OCI-M2 (cell line): ENCODE data around the gene PHACTR1.
"Not testable (repeated sequence)": the region's sequence is repeated elsewhere in the genome, so short reads cannot be mapped to it uniquely, and the experiment has no call there.

Experiments used
- DNase-seq: peaks from one replicate; lab custom pipeline; 2025; ENCODE audit not compliant: unreplicated experiment; lab: John Stamatoyannopoulos, UW

PHACTR1 gene

DNA sequence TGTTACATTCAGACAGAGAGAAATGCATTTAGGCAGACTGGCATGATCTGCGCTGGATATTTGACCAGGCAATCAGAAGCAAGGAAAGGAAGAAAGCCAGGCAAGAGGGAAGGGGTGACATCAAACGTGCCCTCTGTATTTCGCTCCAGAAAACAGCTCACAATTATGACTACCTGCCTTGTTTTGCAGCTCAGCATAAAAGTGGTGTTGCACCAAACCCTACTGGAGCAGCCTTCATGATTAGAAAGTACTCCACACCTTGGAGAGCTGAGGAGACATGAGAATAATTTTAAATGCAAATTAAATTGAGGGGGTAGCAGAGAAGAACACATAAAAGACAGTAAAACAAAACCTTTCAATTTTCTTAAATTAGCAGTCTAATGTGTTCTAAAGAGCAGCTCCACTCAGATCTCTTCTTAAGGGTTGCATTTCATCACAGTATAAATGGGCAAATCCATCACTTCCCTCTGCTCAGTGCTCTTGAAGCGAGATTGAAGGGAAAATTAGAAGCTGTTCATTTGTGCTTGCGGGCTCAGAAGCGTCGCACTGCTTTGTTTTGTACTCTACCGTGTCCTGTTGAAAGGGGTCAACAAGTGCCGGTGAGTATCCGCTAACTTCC is at the start of gene PHACTR1:
PHACTR1 (plus strand) TSS at position 470 of the 619 bp plus-strand sequence.
- no peak for DNase-seq

DNA sequence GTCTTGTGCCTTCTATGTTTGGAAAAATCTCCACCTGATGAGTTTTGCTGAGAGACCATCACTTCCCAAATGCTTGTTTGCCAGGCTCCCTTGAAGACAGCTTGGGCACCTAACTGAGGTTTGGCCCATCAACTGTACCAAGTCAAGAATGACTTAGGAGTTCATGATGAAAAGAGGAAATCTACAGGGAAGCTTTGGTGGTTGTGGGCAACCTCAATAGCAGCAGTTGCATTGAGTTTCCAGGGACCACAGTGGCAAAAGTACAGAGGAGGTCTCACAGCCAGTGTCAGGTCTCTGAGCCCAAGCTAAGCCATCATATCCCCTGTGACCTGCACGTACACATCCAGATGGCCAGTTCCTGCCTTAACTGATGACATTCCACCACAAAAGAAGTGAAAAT is 49.7 kb upstream of the PHACTR1 start:
- no peak for DNase-seq

DNA sequence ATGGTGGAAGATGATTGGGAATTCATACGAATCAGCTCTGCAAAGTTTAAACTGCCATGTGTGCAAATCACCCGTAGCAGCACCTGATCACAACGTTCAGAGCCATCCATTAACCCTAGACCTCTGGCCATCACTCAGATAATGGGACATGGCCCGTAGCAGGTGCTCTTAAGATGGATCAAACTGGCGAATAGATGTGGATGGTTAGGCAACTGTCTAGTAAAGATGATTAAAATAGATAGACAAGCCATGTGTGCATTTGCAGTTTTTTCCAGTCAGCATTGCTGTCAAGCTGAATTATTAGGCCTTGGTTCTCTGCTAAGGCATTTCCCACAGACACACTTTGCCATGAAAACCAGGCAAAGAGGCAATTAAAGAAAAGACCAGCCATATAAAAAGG is 40.6 kb upstream of the PHACTR1 start:
- no peak for DNase-seq

DNA sequence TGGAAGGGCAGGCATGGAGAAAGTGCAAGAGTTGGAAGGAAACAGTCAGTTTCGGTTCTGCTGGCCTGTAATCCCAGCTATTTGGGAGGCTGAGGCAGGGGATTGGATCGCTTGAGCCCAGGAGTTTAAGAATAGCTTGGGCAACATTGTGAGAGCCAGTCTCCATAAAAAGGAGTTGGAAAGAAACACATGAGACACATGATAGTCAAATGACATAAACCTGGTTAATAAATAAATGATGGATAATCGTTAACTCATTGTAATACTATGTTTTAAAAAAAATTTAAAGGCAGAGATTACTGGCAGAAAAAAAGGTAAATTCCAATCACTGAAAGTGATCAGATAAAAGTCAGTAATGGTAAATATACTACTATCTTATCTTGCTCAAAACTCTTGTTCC is 37.2 kb upstream of the PHACTR1 start:
- no peak for DNase-seq

DNA sequence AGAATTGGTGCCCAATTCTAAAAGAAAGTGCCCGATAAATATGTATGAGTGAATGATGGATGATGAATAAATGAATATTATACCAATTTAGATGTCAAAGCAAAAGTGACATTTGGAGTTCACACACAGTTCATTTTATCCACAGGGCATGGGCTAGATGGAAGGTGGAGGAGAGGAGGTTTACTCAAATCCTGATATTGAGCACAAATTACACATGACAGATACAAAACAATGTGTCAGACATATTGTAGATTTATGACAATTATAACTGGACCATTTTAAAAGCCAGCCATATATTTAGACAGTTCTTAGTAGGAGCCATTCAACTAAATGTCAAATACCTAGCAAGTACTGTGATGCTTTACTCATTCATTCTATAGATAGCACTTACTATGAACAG is 23.4 kb upstream of the PHACTR1 start:
- DNase-seq, result no peak

DNA sequence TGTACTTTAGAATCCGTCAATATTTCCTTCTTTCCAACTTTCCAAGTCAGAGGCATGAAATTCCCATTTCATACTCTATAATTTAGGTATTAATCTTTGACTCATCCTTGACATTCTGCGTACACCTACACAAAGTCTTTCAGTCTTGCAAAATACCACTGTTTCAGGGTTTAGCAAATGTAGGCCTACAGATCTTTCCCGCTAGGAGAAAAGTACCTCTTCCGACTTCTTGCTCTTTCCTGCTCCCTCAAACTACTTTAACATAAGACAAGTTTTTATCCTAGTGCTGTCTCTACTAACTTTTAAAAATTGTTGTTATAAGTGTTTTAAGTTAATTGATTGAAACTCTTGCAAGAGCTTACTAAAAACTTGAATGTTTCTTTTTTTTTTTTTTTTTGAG is 18.3 kb upstream of the PHACTR1 start:
- no peak for DNase-seq

DNA sequence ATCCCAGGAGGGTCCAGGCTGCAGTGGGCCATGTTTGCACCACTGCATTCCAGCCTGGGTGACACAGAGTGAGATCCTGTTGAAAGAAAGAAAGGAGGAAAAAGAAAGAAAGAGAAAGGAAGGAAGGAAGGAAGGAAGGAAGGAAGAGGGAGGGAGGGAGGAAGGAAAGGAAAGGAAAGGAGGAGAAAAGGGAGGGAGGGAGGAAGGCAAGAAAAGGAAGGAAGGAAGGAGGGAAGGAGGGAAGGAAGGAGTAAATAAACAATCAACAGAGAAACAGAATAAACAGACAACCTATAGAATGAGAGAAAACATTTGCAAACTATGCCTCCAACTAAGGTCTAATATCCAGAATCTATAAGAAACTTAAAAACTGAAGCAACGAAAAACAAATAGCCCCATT is 11.6 kb upstream of the PHACTR1 start:
- DNase-seq, result no peak

DNA sequence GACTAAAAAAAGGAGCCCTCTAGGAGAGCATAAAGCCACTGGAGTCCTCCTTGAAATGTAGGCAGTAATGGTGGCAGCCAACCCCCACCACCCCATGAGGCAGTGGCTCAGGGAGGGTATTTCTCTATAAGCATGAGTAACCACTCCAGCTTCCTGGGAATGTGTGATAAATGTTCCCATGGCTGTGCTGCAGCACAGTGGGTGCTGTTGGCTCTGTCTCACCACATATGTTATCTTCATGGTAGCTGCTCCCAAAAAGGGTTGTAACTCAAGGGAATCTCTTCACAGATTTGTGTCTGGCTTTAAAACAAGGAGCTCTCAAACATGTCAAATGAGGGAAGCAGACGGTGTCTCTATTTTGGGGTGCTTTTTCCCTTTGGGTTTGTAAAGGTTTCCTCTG is 7.5 kb upstream of the PHACTR1 start:
- DNase-seq, result no peak

DNA sequence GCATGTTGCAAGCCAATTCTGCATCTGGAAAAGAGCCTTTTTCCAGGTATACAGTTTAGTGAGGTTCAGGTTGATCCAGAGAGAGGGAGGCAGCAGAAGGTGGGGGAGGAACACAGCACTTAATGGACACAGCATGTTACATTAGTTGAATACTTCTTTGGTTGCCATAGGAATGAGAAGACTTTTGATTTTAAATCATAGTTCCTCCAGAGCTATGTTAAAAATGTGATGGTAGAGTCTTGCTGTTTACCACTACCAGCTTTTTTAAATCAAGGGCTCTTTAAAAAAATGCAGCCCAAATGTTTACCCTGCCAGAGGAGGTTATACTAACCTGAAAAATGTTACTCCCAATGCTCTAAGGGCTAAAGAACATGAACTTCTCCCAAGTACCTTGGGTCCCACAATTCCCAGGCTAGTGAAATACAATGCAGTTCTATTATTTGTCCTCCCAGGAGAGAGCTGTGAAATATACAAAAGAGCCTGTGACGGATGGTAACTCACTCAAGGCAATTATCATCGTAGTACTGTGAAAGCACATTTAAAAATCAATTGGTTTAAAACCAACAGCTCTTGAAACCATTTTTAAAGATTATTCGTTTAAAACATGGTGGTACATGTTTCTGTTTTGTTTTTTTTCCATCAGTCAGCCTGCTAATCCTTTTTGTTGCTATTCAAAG is 6.9 kb upstream of the PHACTR1 start:
- no peak for DNase-seq

DNA sequence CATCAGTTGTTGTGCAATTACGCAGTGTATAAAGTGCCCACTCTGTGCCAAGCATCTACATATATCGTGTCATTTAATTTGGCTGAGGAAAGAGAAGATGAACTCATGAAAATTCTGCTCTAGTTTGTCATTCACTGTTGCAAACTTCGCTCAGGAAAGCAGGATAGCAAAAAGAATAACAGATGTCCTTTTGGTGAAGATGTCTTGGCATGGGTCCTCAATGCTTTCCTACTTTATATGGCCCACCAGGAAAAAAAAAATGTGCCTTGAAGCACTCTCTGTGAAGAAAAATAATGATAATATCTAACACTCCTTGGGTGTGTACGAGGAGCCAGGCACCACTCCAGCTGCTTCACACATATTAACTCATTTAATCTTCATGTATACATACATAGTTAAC is 5.6 kb upstream of the PHACTR1 start:
- no peak for DNase-seq

DNA sequence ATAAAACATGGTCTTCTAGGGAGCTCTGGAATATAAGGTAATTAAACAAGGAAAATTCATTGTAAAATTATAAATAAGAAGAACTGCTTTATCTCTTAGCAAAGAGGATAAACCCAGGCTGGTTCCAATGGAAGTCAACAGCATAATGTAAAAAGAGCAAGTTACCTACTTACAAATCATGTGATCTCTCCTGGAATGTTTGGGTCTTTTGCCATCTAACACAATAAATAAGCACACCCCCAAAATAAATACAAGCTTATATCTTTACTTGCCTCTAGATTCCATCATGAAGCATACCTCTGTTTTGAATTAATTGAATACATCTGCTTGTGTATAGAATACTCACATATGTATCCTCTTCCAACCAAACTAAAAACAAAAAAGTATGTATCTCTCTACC is 2.5 kb upstream of the PHACTR1 start:
- no peak for DNase-seq

DNA sequence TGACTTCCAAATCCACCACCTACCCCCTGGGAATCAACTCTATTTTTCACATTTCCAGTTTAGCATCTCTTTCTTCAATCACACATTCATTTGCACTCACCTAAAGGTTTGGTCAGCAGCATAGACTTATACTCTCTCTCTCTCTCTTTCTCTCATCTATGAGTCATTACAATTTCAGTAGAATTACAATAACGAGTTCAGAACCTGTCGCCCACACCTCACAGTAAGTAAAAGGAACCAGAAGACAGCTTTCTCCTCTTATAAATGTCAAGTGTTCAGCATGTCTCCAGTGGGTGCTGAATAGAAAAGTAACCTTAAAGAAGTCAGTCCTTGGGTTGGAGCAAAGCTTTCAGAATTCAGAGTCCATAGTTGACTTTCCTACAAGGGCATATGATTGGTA is 1.1 kb upstream of the PHACTR1 start:
- DNase-seq, result no peak

DNA sequence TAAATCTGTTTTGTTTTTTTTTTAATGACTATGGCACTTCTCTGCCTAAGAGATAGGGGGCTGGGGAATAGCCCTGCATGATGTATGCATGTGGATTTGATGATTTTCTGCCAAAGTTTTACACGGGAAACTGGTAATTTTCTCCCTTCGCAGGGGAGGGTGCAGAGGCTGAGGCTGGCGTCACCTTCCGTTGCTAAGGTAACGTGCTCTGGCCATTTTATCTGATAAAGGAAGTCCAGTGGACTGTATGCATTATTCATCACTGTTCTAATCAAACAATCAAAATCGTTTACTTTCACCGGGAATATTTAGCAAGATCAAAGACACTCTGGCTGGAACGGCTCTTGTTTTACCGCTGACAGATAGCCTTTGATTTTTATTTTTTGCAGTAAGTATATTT is 789 bp downstream of the PHACTR1 start:
- DNase-seq, result no peak

DNA sequence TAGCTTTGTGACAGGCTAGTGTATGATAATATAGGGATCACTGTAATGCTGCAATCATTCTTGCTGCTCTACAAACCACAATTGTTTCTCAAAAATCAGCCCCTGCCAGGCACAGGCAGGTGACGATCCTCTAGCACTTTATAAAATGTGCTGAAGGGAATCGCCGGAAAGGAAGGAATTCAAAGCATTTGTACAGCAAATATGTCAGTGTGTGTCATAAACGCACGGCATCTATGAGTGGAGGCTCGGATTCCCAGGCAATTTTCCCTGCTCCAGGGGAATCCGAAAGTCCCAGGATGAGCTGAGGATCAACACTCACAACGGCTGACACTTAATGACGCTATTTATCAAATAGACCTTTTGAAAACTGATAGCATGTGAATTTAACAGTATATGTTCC is 1.4 kb downstream of the PHACTR1 start:
- no peak for DNase-seq

DNA sequence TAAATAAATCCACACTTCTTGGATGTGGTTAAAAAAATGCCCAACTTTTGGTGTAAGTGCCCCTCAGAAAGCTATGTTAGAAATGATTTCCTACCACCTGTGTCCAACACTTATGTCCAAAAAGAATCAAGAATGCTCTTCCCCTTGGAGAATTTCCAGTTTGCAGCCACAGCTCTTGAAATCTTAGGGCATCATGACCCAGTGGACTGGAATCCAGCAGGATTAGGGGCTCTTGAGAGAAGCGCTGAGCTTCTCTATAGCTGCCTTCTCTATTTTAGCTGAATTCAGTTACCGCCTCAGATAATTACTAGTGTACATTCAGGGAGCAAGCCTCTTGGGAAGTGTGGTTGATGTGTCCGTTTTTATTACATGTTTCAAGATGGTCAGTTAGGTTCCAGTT is 2.5 kb downstream of the PHACTR1 start:
- no peak for DNase-seq

DNA sequence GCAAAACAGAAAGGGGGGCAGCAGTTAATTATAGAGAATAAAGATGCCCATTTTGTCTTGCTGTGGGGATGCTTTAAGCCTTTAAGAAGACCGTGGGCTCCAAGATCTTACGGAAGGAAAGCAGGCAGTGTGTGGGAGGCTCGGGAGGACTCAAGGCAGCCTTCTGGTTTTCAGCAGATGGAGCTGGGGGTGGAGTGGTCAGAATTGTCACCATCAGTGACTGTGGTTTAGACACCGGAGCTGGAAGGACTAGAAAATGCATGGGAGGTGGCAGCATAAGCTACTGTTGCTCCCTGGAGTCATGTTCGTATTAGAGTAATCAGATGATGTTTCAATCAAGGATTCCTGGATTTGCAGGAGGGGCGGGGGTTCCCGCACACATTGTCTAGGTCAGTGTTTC is 3.7 kb downstream of the PHACTR1 start:
- no peak for DNase-seq

DNA sequence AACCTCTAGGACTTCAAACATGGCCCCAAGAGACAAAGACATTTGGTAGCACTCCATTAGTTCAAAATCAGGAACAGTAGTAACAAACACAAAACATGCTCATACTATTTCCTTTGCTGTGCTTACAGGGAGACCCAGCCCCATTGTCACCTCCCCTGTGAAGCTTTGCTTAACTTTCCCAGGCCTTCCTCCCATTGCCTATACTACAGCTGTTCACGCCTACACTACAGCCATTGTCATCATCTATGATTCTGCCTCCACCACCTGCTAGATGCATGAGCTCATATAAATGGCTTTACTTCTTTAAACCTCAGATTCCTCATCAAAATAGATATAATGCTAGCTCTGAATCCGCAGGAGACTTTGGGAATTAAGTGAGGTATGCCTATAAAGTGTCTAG is 8.7 kb downstream of the PHACTR1 start:
- no peak for DNase-seq

DNA sequence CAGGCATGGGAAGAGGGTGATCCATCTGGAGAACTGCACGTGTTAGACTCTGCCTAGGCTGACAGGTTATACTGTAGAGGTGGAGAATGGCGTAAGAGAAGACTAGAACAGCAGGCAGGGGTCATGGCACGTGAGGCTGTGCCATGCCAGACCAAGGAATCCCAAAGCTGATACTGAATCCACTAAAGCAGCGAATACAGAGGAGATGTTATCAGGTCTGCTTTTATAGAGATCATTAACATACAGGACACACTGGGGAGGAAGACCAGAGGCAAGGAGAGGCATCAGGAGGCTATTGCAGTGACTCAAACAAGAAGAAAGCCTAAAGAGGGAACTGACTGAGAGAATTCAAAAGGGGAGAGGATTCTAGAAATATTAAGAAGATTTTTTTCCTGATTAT is 12.9 kb downstream of the PHACTR1 start:
- no peak for DNase-seq

DNA sequence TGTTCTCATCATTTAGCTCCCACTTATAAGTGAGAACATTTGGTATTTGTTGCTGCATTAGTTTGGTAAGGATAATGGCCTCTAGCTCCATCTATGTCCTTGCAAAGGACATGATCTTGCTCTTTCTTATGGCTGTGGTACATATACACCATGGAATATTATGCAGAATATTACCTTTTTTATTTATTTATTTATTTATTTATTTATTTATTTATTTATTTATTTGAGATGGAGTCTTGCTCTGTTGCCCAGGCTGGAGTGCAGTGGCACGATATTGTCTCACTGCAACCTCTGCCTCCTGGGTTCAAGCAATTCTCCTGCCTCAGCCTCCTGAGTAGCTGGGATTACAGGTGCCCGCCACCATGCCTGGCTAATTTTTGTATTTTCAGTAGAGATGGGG is 14.2 kb downstream of the PHACTR1 start:
- DNase-seq, result not testable (repeated sequence)

DNA sequence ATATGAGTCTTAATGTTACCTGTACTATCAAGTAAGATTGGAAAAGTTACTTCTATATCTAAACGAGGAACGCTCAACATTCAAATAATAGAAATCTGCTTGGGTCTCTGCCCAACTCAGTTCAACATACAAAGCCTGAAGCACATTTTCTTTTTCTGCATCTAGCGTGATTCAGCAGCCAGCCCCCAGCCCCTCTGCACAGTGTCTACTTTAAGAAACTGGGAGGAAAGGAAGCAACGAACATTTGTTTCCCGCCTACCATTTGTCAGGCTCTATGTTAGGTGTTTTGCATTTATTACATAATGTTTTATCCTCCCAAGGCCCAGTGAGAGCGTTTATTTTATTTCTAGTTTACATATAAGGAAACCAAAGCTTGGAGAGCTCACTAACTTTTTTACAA is 17.3 kb downstream of the PHACTR1 start:
- no peak for DNase-seq

DNA sequence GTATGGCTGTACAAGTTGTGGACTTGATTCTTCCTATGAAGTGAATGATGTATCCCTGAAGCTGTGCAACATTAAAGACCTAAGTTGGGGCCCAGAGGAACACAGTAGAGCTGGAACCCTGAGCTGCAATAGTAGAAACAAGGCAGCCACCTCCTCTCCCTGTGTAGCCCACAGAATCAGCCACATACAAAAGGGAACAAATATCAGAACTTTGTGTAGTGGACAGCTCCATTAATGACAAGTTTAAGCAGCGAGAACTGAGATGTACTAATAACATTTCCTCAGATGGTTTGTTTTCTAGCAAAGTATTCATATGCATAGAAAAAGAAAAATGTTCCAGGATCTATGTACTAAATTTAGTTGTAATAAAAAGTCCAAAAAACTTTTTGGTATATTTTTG is 19.2 kb downstream of the PHACTR1 start:
- DNase-seq, result no peak

DNA sequence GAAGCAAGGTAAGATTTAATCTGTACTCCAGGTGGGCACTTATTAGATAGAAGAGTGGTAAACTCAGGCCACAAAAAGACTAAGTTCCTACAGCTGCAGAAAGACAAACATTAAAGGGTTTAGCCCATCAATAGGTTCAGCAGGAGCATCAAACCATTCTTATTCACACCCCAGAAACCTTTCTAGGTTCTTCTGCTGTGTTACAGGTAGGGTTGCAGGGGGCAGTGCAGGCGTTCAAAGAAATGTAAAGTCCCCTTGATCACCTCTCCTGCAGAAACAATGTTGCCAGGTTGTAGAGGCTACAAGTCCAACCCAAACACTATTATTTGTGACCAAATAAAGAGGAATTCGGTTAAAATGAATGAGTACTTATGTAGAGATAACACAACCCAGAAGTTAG is 31.8 kb downstream of the PHACTR1 start:
- no peak for DNase-seq

DNA sequence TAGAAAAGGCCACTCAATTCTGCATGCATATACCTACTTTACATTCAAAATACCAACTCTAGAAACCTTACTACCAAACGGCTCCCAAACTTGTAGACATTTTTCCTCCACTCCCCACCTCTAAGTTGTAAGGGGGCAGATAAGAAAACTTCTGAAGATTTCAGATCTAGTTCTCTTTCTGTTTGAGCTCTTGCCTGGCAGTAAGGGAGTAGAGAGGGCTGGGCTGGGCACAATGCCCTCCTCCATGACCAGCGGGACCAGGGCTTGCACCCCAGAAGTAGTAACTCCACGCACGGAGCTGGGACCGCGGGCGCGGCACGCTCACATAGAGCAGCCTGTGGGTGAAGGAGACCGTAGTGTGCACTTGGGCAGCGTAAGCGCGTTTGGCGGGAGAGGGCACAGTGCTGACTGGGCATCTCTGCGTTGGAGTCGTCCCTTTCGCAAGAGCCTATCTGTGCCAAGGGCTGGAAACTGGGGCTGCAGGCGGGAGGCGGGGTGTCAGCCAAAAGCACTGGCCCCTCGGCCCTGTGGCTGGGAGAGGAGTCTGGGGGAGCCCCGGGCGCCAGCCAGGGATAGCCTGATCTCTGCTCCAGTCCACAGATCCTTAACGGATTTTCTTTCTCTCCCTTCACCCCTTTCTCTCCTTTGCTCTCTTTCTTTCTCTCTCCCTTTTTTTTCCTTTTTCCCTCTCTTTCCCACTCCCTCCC is 32.4 kb downstream of the PHACTR1 start:
- DNase-seq, result no peak
